ENCODE data around the gene SH3PXD2A. TPM values are rescaled to one million over a fixed set of nuclear protein-coding genes. Genes with fewer than 3 reads are reported as not detected.

Gene SH3PXD2A
- total RNA-seq, 1 donor = 29.0 TPM

DNA sequence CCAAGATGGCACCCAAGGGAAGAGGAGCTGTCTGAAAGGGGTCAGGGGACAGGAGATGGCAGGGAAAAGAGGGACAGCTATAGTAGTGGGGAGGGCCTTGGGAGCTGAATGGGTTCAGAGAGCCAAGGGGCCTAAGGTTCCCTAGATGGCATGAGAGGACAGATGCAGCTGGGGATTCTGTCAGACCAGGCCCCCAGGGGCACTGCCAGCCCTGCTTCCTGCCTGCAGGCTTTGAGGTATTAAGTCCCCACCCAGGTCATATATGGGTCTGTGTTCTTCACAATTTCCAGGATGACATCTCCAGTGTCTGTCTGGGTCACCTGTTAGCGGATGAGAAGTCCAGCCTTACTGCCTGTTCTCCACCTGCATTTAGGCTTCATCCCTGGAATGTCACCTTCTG, 305.1 kb downstream of the SH3PXD2A start:
- Histone ChIP-seq H3K4me1 (ENCODE audit: insufficient read depth, low read length) (no peaks in the 10 kb centered on the region), H3K79me2 (ENCODE audit: insufficient read depth, low read length) (no peaks in the 10 kb centered on the region), H3K27me3 (ENCODE audit: insufficient read depth, low read length) (peaks cover 10% of the 10 kb centered on the region), H3K4me3 (ENCODE audit: insufficient read depth, low read length) (no peak overlapping the region), H3K4me2 (ENCODE audit: insufficient read depth, low read length) (no peak overlapping the region), H3K36me3 (ENCODE audit: insufficient read depth, low read length) (no peaks in the 10 kb centered on the region), H2AFZ (ENCODE audit: low read length) (no peak overlapping the region), H3K27ac (ENCODE audit: low read depth, low read length) (no peak overlapping the region), H3K9me3 (ENCODE audit: low read depth, low read length) (peaks cover 12% of the 10 kb centered on the region), H4K20me1 (ENCODE audit: insufficient read depth, low read length) (no peaks in the 10 kb centered on the region)
- TF ChIP-seq, protein P1, sequence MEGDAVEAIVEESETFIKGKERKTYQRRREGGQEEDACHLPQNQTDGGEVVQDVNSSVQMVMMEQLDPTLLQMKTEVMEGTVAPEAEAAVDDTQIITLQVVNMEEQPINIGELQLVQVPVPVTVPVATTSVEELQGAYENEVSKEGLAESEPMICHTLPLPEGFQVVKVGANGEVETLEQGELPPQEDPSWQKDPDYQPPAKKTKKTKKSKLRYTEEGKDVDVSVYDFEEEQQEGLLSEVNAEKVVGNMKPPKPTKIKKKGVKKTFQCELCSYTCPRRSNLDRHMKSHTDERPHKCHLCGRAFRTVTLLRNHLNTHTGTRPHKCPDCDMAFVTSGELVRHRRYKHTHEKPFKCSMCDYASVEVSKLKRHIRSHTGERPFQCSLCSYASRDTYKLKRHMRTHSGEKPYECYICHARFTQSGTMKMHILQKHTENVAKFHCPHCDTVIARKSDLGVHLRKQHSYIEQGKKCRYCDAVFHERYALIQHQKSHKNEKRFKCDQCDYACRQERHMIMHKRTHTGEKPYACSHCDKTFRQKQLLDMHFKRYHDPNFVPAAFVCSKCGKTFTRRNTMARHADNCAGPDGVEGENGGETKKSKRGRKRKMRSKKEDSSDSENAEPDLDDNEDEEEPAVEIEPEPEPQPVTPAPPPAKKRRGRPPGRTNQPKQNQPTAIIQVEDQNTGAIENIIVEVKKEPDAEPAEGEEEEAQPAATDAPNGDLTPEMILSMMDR (IDR thresholded peaks at IDR 0.05; ENCODE audit: extremely low read depth, low read depth, low read length) = no peak
- no peak for DNase-seq (ENCODE audit: insufficient read length, low spot score, missing footprints)

DNA sequence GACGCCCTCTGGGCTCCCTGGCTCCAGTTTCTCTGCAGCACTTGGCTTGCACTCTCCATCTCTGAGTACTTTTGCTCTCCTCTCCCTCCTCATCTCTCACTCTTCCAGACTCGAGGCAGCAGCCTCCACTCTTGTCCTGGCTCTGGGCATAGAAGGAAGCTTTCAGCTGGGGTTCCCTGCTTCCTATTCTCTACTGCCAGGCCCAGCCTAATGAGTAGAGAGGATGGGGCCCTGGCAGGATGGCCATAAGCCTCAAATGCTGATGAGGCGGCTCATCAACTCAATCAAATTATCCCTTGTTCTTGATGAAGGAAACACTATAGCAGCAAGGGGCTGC, 306.1 kb downstream of the SH3PXD2A start:
- H3K9me3 ChIP-seq (ENCODE audit: low read depth, low read length) = peaks cover 12% of the 10 kb centered on the region
- H2AFZ ChIP-seq (ENCODE audit: low read length) = no peak overlapping the region
- no peak overlapping the region for H3K4me2 ChIP-seq (ENCODE audit: insufficient read depth, low read length)
- no peaks in the 10 kb centered on the region for H3K36me3 ChIP-seq (ENCODE audit: insufficient read depth, low read length)
- no peak overlapping the region for H3K27ac ChIP-seq (ENCODE audit: low read depth, low read length)
- no peak for DNase-seq (ENCODE audit: insufficient read length, low spot score, missing footprints)
- no peak overlapping the region for H3K4me3 ChIP-seq (ENCODE audit: insufficient read depth, low read length)
- peaks cover 13% of the 10 kb centered on the region for H3K27me3 ChIP-seq (ENCODE audit: insufficient read depth, low read length)
- TF ChIP-seq, protein P1 (IDR thresholded peaks at IDR 0.05; ENCODE audit: extremely low read depth, low read depth, low read length) = no peak
- H4K20me1 ChIP-seq (ENCODE audit: insufficient read depth, low read length) = no peaks in the 10 kb centered on the region
- H3K4me1 ChIP-seq (ENCODE audit: insufficient read depth, low read length) = no peaks in the 10 kb centered on the region
- no peaks in the 10 kb centered on the region for H3K79me2 ChIP-seq (ENCODE audit: insufficient read depth, low read length)

DNA sequence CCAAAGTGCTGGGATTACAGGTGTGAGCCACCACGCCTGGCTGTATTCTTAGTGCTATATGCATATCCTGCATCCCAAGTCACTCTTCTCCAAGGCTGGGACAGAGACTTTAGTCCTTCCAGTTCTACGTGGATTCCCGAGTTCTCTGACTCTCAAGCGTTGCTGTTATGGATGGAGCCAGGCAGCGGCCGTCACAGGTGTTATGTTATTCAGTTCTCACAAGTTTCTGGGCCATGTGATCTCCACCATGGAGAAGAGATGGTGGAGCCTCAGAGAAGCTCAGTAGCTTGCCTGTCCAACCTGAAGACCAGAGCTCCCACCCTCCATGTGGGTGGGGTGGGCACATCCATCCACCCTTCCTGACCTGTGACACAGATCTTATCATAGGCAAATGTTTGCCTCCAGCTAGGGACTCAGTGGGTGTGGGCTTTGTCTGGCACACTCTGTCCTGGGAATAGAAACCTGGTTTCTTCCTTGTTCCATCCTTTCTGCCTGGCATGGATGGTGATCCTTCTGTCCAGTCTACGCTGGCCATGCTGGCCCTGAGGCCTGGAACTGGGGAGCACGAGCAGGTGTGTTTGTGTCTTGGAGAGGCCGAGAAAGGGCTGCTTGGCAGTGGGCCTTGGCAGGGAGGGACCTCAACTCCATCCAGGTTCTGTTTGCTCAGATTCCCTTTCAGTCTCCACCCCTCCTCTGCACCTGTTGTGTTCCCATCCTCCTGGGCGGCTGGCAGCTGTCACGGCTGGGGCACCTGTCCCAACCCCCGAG, 306.6 kb downstream of the SH3PXD2A start:
- TF ChIP-seq, protein P1 (IDR thresholded peaks at IDR 0.05; ENCODE audit: extremely low read depth, low read depth, low read length) = no peak
- Histone ChIP-seq H3K27me3 (ENCODE audit: insufficient read depth, low read length) (peaks cover 17% of the 10 kb centered on the region), H3K27ac (ENCODE audit: low read depth, low read length) (no peak overlapping the region), H3K4me1 (ENCODE audit: insufficient read depth, low read length) (no peaks in the 10 kb centered on the region), H3K36me3 (ENCODE audit: insufficient read depth, low read length) (no peaks in the 10 kb centered on the region), H3K4me3 (ENCODE audit: insufficient read depth, low read length) (no peak overlapping the region), H3K79me2 (ENCODE audit: insufficient read depth, low read length) (no peaks in the 10 kb centered on the region), H3K9me3 (ENCODE audit: low read depth, low read length) (peaks cover 12% of the 10 kb centered on the region), H2AFZ (ENCODE audit: low read length) (no peak overlapping the region), H3K4me2 (ENCODE audit: insufficient read depth, low read length) (no peak overlapping the region), H4K20me1 (ENCODE audit: insufficient read depth, low read length) (no peaks in the 10 kb centered on the region)
- no peak for DNase-seq (ENCODE audit: insufficient read length, low spot score, missing footprints)

DNA sequence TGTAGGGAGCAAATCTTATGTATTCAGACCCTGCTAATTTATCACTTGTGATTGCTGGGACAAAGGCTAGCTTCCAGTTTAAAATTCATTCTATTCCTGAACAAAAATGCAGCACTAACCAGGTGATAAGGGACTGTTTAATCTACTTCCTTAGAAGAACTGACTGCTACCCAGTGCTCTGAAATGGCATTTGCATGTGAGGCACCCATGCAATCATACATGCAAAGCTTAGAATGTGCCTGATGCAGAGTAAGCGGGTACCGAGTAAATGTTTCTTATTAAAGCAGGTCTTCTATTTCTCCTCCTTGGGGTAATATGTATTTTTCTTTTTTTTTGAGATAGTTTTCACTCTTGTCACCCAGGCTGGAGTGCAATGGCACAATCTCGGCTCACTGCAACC, 307.4 kb downstream of the SH3PXD2A start:
- peaks cover 1% of the 10 kb centered on the region for H3K4me1 ChIP-seq (ENCODE audit: insufficient read depth, low read length)
- no peak overlapping the region for H3K27ac ChIP-seq (ENCODE audit: low read depth, low read length)
- H3K27me3 ChIP-seq (ENCODE audit: insufficient read depth, low read length) = peaks cover 23% of the 10 kb centered on the region
- H3K79me2 ChIP-seq (ENCODE audit: insufficient read depth, low read length) = no peaks in the 10 kb centered on the region
- DNase-seq (ENCODE audit: insufficient read length, low spot score, missing footprints) = no peak
- H4K20me1 ChIP-seq (ENCODE audit: insufficient read depth, low read length) = no peaks in the 10 kb centered on the region
- no peak overlapping the region for H2AFZ ChIP-seq (ENCODE audit: low read length)
- no peak overlapping the region for H3K4me3 ChIP-seq (ENCODE audit: insufficient read depth, low read length)
- H3K4me2 ChIP-seq (ENCODE audit: insufficient read depth, low read length) = no peak overlapping the region
- H3K9me3 ChIP-seq (ENCODE audit: low read depth, low read length) = peaks cover 12% of the 10 kb centered on the region
- no peaks in the 10 kb centered on the region for H3K36me3 ChIP-seq (ENCODE audit: insufficient read depth, low read length)
- TF ChIP-seq, protein P1 (IDR thresholded peaks at IDR 0.05; ENCODE audit: extremely low read depth, low read depth, low read length) = no peak
